HepG2 (cell line): ENCODE measurements around the gene SCGB2A2. TPM values are rescaled to one million over a fixed set of nuclear protein-coding genes. Genes with fewer than 3 reads are reported as not detected.

Experiments
- ATAC-seq: fragments of 200-7000 bp; cut with Tn5 transposase; 3 replicates; pipeline ENCODE4 v1.9.1; 2020; ENCODE audit warnings: mild to moderate bottlenecking, moderate library complexity
- BruUV-seq: library from RNA; stranded (reverse); fragments of 400-500 nt; replicated peaks from 2 replicates; lab custom pipeline; 2021; lab: Mats Ljungman, UMichigan
- CTCF ChIA-PET: fragments of 300-600 bp; formaldehyde crosslinking; extraction: SDS; loops from one replicate; lab custom pipeline; 2021; ENCODE audit warnings: low total read pairs, inconsistent platforms, low intra/inter-chr PET ratio; lab: Yijun Ruan, JAX
- POLR2A ChIA-PET: fragments of 350-600 bp; sonication (Branson Sonifier 250); formaldehyde crosslinking; loops from one replicate; lab custom pipeline; 2020; ENCODE audit warnings: antibody characterized with exemption, inconsistent platforms; lab: Yijun Ruan, JAX
- DNase-seq: peaks from one replicate; pipeline ENCODE4 v3.0.0-alpha.2; 2015; ENCODE audit warnings: low spot score
- FAIRE-seq: peaks from 3 replicates; lab custom pipeline; 2011; peaks lifted over from hg19 to GRCh38; lab: Jason Lieb, UNC
- H2AFZ ChIP-seq: one replicate; pipeline ENCODE4 v1.6.1; 2011; ENCODE audit warnings: low read length, inconsistent platforms
- H3K27ac ChIP-seq: fragments of 300-600 bp; 3 replicates; pipeline ENCODE4 v1.8.0; 2011; ENCODE audit warnings: mixed run types, mild to moderate bottlenecking, mixed read lengths, low read length, inconsistent platforms; ENCODE audit not compliant: insufficient read depth; ENCODE audit errors: extremely low read length
- H3K27me3 ChIP-seq, 2 experiments: fragments of 200-600 bp in 1 of 2; 2 replicates in 1 of 2; 3 replicates in 1 of 2; pipeline versions ENCODE4 v1.6.0 to v1.8.0; 2011; ENCODE audit warnings: low read length in 2 of 2, mild to moderate bottlenecking in 2 of 2, moderate library complexity in 2 of 2, inconsistent platforms in 1 of 2; ENCODE audit not compliant: insufficient read depth in 2 of 2, control insufficient read depth in 1 of 2
- H3K36me3 ChIP-seq, 2 experiments: fragments of 200-600 bp in 1 of 2; replicated peaks in 1 of 2; 2 replicates in 1 of 2; 3 replicates in 1 of 2; pipeline versions ENCODE4 v1.5.1 to v1.8.0; 2011; ENCODE audit warnings: low read length in 2 of 2, inconsistent platforms in 1 of 2; ENCODE audit not compliant: insufficient read depth in 2 of 2, control insufficient read depth in 1 of 2
- H3K4me1 ChIP-seq: 2 replicates; pipeline ENCODE4 v1.5.1; 2012; ENCODE audit warnings: low read length, inconsistent platforms; ENCODE audit not compliant: insufficient read depth
- H3K4me2 ChIP-seq: 2 replicates; pipeline ENCODE4 v1.6.0; 2011; ENCODE audit warnings: low read depth, low read length, inconsistent platforms
- H3K4me3 ChIP-seq, 3 experiments: fragments of 200-600 bp in 1 of 3; sonication (generic), shearing (Covaris generic) in 1 of 3; replicated peaks in 1 of 3; 2 replicates each; pipeline ENCODE4 v1.5.1; 2011 to 2016; ENCODE audit warnings: low read length in 3 of 3, inconsistent platforms in 2 of 3, low read depth in 2 of 3, mild to moderate bottlenecking in 2 of 3, control low read depth in 1 of 3, mixed read lengths in 1 of 3; ENCODE audit not compliant: insufficient read depth in 1 of 3
- H3K79me2 ChIP-seq: one replicate; pipeline ENCODE4 v1.6.1; 2011; ENCODE audit warnings: low read length, inconsistent platforms; ENCODE audit not compliant: insufficient read depth
- H3K9ac ChIP-seq: 2 replicates; pipeline ENCODE4 v1.6.0; 2011; ENCODE audit warnings: mild to moderate bottlenecking, low read depth, low read length, inconsistent platforms; ENCODE audit not compliant: insufficient read depth
- H3K9me3 ChIP-seq: 2 replicates; pipeline ENCODE4 v1.5.1; 2012; ENCODE audit warnings: mild to moderate bottlenecking, low read length
- H4K20me1 ChIP-seq: 2 replicates; pipeline ENCODE4 v1.6.0; 2011; ENCODE audit warnings: inconsistent platforms, mild to moderate bottlenecking, low read length, moderate library complexity; ENCODE audit not compliant: insufficient read depth
- HES4 ChIP-seq: sonication (generic); formaldehyde crosslinking; IDR thresholded peaks from 2 replicates; pipeline ENCODE4 v1.9.0; 2021; ENCODE audit warnings: mild to moderate bottlenecking, missing genetic modification reagents, borderline replicate concordance
- JUNB ChIP-seq: sonication (generic); formaldehyde crosslinking; IDR thresholded peaks from 2 replicates; pipeline ENCODE4 v1.8.0; 2022; ENCODE audit warnings: missing genetic modification reagents, mild to moderate bottlenecking, borderline replicate concordance
- NR2F1 ChIP-seq, 2 experiments: fragments of 450-650 bp in 1 of 2; formaldehyde crosslinking in 1 of 2; IDR thresholded peaks; 2 replicates each; pipeline versions ENCODE4 v1.5.0 to v1.6.1; 2016 to 2020; ENCODE audit warnings: mild to moderate bottlenecking in 1 of 2, missing compliant biosample characterization in 1 of 2, missing genetic modification reagents in 1 of 2, moderate library complexity in 1 of 2
- XRCC5 ChIP-seq: fragments of 200-400 bp; formaldehyde crosslinking; optimal IDR thresholded peaks from 2 replicates; pipeline ENCODE3; 2017; ENCODE audit warnings: mild to moderate bottlenecking, low read length
- ZBTB39 ChIP-seq: sonication (generic); formaldehyde crosslinking; IDR thresholded peaks from 2 replicates; pipeline ENCODE4 v1.5.0; 2020; ENCODE audit warnings: missing genetic modification reagents
- ZNF609 ChIP-seq: sonication (generic); formaldehyde crosslinking; IDR thresholded peaks from 2 replicates; pipeline ENCODE4 v1.4.0; 2020; ENCODE audit warnings: mild to moderate bottlenecking, missing genetic modification reagents, borderline replicate concordance
- WGBS: methylation state at CpG from one replicate; pipeline ENCODE4 v1.1.6; 2017; ENCODE audit warnings: low lambda C conversion rate; 5-methylcytosine and 5-hydroxymethylcytosine counted together
- in situ Hi-C: cut with HindIII; loops from 2 replicates; pipeline ENCODE4 v1.10.0; 2017; ENCODE audit warnings: low pct_unique_long_range_greater_than_20kb; ENCODE audit not compliant: extremely low pct_ligation_motif_present
- intact Hi-C: fragments of 100-400 bp; cut with micrococcal nuclease; formaldehyde crosslinking; loops from one replicate; pipeline ENCODE4 v1.10.0; 2022; ENCODE audit not compliant: unreplicated experiment
- polyA plus RNA-seq, 8 experiments: library from polyadenylated mRNA; depleted of rRNA in 3 of 8; stranded (reverse) in 7 of 8; unstranded in 1 of 8; fragments of >200 nt; fragmentation: Illumina TruSeq in 4 of 8; extraction: Trizol in 4 of 8; gene quantifications; 2 replicates each; pipeline versions ENCODE4 v1.2.1 to v1.2.3, GENCODE V29; 2011 to 2016; ENCODE audit warnings: low read depth in 4 of 8, missing spikeins in 1 of 8, mixed read lengths in 1 of 8; ENCODE audit not compliant: insufficient read depth in 1 of 8
- total RNA-seq, 5 experiments: library from RNA; depleted of rRNA; stranded (reverse); fragments of >200 nt; fragmentation: Illumina TruSeq; extraction: Trizol; gene quantifications; 2 replicates each; pipeline ENCODE4 v1.2.3, GENCODE V29; 2016; ENCODE audit warnings: low read depth in 1 of 5
- TF ChIP-seq, protein P1 (sequence below): sonication (generic); formaldehyde crosslinking; conservative IDR thresholded peaks from 2 replicates; pipeline ENCODE4 v1.8.0; 2022; ENCODE audit warnings: low read depth, missing genetic modification reagents
- TF ChIP-seq, protein P2 (sequence below): IDR thresholded peaks from 2 replicates; pipeline ENCODE4 v1.6.1; 2016; ENCODE audit warnings: missing genetic modification reagents, missing compliant biosample characterization

The SCGB2A2 gene
- total and polyA plus RNA-seq, 2 of the 13 experiments (the other 11 are each of a cell fraction or from before 2014, with no cell fraction given), result 0.12 TPM; not detected in 1

GRCh38 chr11:62267050-62267449, 2.9 kb upstream of the SCGB2A2 start (continued):
- TF ChIP-seq ZNF609, result no peak

DNA sequence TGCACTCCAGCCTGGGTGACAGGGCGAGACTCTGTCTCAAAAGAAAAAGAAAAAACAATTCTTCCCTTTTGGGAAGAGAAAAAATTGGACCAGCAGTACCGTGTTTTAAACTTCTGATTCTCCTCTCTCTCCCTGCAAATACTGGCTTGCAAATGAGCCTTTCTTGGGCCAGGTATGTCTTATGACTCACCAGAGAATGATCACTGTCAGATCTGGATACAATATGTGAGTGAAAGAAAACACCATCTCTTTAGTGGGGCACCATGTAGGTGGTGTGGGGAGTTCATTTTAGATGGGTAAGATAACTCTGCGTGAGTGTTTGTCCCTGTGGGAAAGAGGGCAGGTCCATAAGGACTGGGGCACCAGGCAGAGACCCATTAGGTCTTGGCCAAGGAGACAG, 2.4 kb upstream of the SCGB2A2 start:
- Histone ChIP-seq H3K4me1 (peaks cover 40% of the 10 kb centered on the region), H3K36me3 (no peaks in the 10 kb centered on the region), H3K4me3 (no peak overlapping the region), H3K79me2 (no peaks in the 10 kb centered on the region), H3K9me3 (no peaks in the 10 kb centered on the region), H3K9ac (no peak overlapping the region), H3K27me3 (peaks cover 2 to 8% of the 10 kb centered on the region in 2 experiments; a peak in 2 of 5 replicates), H3K4me2 (no peak overlapping the region), H4K20me1 (no peaks in the 10 kb centered on the region), H2AFZ (no peak overlapping the region), H3K27ac (no peak overlapping the region)
- ATAC-seq (no peak), FAIRE-seq (no peak), DNase-seq (no peak)
- BruUV-seq, result no TSS peak
- POLR2A ChIA-PET, result no interaction called here
- intact Hi-C loops (no loop called here), in situ Hi-C loops (no loop called here)
- CTCF ChIA-PET, result no interaction called here
- WGBS, result 36% methylated on average over 3 of the region's 3 CpGs
- TF ChIP-seq, protein P1, sequence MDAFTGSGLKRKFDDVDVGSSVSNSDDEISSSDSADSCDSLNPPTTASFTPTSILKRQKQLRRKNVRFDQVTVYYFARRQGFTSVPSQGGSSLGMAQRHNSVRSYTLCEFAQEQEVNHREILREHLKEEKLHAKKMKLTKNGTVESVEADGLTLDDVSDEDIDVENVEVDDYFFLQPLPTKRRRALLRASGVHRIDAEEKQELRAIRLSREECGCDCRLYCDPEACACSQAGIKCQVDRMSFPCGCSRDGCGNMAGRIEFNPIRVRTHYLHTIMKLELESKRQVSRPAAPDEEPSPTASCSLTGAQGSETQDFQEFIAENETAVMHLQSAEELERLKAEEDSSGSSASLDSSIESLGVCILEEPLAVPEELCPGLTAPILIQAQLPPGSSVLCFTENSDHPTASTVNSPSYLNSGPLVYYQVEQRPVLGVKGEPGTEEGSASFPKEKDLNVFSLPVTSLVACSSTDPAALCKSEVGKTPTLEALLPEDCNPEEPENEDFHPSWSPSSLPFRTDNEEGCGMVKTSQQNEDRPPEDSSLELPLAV (CRISPR knock-in tag), result no peak
- no peak for TF ChIP-seq JUNB
- TF ChIP-seq NR2F1 (CRISPR knock-in tag; IDR thresholded peaks at IDR 0.05), result no peak
- TF ChIP-seq ZBTB39 (CRISPR knock-in tag), result no peak
- no peak for TF ChIP-seq XRCC5
- TF ChIP-seq, protein P2, sequence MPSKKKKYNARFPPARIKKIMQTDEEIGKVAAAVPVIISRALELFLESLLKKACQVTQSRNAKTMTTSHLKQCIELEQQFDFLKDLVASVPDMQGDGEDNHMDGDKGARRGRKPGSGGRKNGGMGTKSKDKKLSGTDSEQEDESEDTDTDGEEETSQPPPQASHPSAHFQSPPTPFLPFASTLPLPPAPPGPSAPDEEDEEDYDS (CRISPR knock-in tag), result no peak
- TF ChIP-seq HES4 (CRISPR knock-in tag), result no peak
